K562 (cell line): ENCODE results near the gene TBX19. TPM values are rescaled to one million over a fixed set of nuclear protein-coding genes. Genes with fewer than 3 reads are reported as not detected.

Experiments used
- ATAC-seq: fragments of 200-7000 bp; cut with Tn5 transposase; 3 replicates; pipeline ENCODE4 v1.9.1; 2020; ENCODE audit warnings: moderate library complexity
- BruUV-seq: library from RNA; stranded (reverse); fragments of 400-500 nt; replicated peaks from 2 replicates; lab custom pipeline; 2021; lab: Mats Ljungman, UMichigan
- CTCF ChIA-PET: fragments of 300-600 bp; formaldehyde crosslinking; extraction: SDS; loops from one replicate; lab custom pipeline; 2021; ENCODE audit warnings: low intra/inter-chr PET ratio; lab: Yijun Ruan, JAX
- POLR2A ChIA-PET: fragments of 300-600, 350-650 bp; sonication (Branson Sonifier 250); formaldehyde crosslinking; extraction: SDS; loops from one replicate; lab custom pipeline; 2021; ENCODE audit warnings: antibody characterized with exemption, inconsistent platforms; lab: Yijun Ruan, JAX
- DNase-seq, 4 experiments: peaks; one replicate each; pipeline versions ENCODE4 v3.0.0 to v3.0.0-alpha.2; 2011 to 2018; ENCODE audit warnings: low spot score in 3 of 4, mixed read lengths in 3 of 4; ENCODE audit errors: extremely low read depth in 1 of 4
- FAIRE-seq: peaks from 2 replicates; lab custom pipeline; 2011; peaks lifted over from hg19 to GRCh38; lab: Jason Lieb, UNC
- H2AFZ ChIP-seq: 2 replicates; pipeline ENCODE4 v1.6.0; 2011; ENCODE audit warnings: low read depth, low read length, control low read depth, inconsistent platforms
- H3K27ac ChIP-seq: fragments of 200-600 bp; 3 replicates; pipeline ENCODE4 v1.8.0; 2011; ENCODE audit warnings: low read depth, mild to moderate bottlenecking, control low read depth, inconsistent platforms, low read length, moderate library complexity, mixed read lengths; ENCODE audit errors: extremely low read depth
- H3K27me3 ChIP-seq, 2 experiments: fragments of 300-600 bp in 1 of 2; 2 replicates in 1 of 2; 3 replicates in 1 of 2; pipeline versions ENCODE4 v1.6.0 to v1.8.0; 2011; ENCODE audit warnings: inconsistent platforms in 2 of 2, low read length in 2 of 2, mild to moderate bottlenecking in 1 of 2, mixed read lengths in 1 of 2, moderate library complexity in 1 of 2; ENCODE audit not compliant: control insufficient read depth in 2 of 2, insufficient read depth in 2 of 2
- H3K36me3 ChIP-seq: fragments of 300-600 bp; 3 replicates; pipeline ENCODE4 v1.8.0; 2011; ENCODE audit warnings: mild to moderate bottlenecking, low read length, inconsistent platforms; ENCODE audit not compliant: control insufficient read depth, insufficient read depth
- H3K4me1 ChIP-seq, 2 experiments: fragments of 200-600 bp in 1 of 2; replicated peaks in 1 of 2; 2 replicates in 1 of 2; 3 replicates in 1 of 2; pipeline versions ENCODE4 v1.5.1 to v1.8.0; 2011; ENCODE audit warnings: inconsistent platforms in 2 of 2, low read length in 2 of 2, mild to moderate bottlenecking in 1 of 2, mixed read lengths in 1 of 2, moderate library complexity in 1 of 2; ENCODE audit not compliant: control insufficient read depth in 2 of 2, insufficient read depth in 2 of 2
- H3K4me2 ChIP-seq: 2 replicates; pipeline ENCODE4 v1.6.1; 2011; ENCODE audit warnings: low read length, control low read depth, inconsistent platforms, mixed read lengths; ENCODE audit not compliant: insufficient read depth
- H3K4me3 ChIP-seq: fragments of 200-600 bp; sonication (generic), shearing (Covaris generic); 2 replicates; pipeline ENCODE4 v1.5.1; 2016; ENCODE audit warnings: control low read depth, inconsistent platforms
- H3K79me2 ChIP-seq: fragments of 200-600 bp; 3 replicates; pipeline ENCODE4 v1.8.0; 2011; ENCODE audit warnings: low read length, inconsistent platforms; ENCODE audit not compliant: control insufficient read depth, insufficient read depth
- H3K9ac ChIP-seq, 2 experiments: 2 replicates each; pipeline versions ENCODE4 v1.6.0 to v1.6.1; 2011; ENCODE audit warnings: low read depth in 2 of 2, low read length in 2 of 2, control low read depth in 1 of 2, inconsistent platforms in 1 of 2, mild to moderate bottlenecking in 1 of 2, mixed read lengths in 1 of 2; ENCODE audit not compliant: insufficient read depth in 1 of 2
- H3K9me1 ChIP-seq: one replicate; pipeline ENCODE4 v1.6.0; 2011; ENCODE audit warnings: inconsistent platforms, mild to moderate bottlenecking, low read length, moderate library complexity; ENCODE audit not compliant: control insufficient read depth, insufficient read depth
- H3K9me3 ChIP-seq: replicated peaks from 2 replicates; pipeline ENCODE4 v1.5.1; 2011; ENCODE audit warnings: low read depth, low read length, inconsistent platforms; ENCODE audit not compliant: control insufficient read depth, insufficient read depth
- H4K20me1 ChIP-seq: replicated peaks from 2 replicates; pipeline ENCODE4 v1.6.1; 2011; ENCODE audit warnings: low read length, inconsistent platforms, mixed read lengths; ENCODE audit not compliant: control insufficient read depth, insufficient read depth
- EP400 ChIP-seq: fragments of 450-650 bp; IDR thresholded peaks from 2 replicates; pipeline ENCODE4 v1.6.1; 2017; ENCODE audit warnings: antibody characterized with exemption, mild to moderate bottlenecking, moderate library complexity
- HOXB6 ChIP-seq: fragments of 250-450 bp; sonication (Bioruptor Pico); IDR thresholded peaks from 2 replicates; pipeline ENCODE4 v1.5.1; 2022; ENCODE audit warnings: mild to moderate bottlenecking, borderline replicate concordance
- MAFF ChIP-seq: IDR thresholded peaks from 2 replicates; pipeline ENCODE4 v1.6.1; 2012; ENCODE audit warnings: low read length, improper control_type of control experiment
- MTF1 ChIP-seq: fragments of 250-450 bp; sonication (Bioruptor Pico); IDR thresholded peaks from 2 replicates; pipeline ENCODE4 v1.9.0; 2021; ENCODE audit warnings: moderate library complexity, mild to moderate bottlenecking, inconsistent platforms, borderline replicate concordance
- MXI1 ChIP-seq: IDR thresholded peaks from 2 replicates; pipeline ENCODE4 v1.6.1; 2011; ENCODE audit warnings: low read depth, mild to moderate bottlenecking, improper control_type of control experiment, low read length
- PHTF2 ChIP-seq: fragments of 250-450 bp; sonication (Bioruptor Pico); IDR thresholded peaks from 2 replicates; pipeline ENCODE4 v1.5.0; 2021; ENCODE audit warnings: mild to moderate bottlenecking
- ZBTB1 ChIP-seq: sonication (generic); formaldehyde crosslinking; IDR thresholded peaks from 2 replicates; pipeline ENCODE4 v1.8.1; 2023; ENCODE audit warnings: missing genetic modification reagents, low read depth, mild to moderate bottlenecking, borderline replicate concordance
- ZNF146 ChIP-seq: IDR thresholded peaks from one replicate; pipeline ENCODE4 v1.6.1; 2018; ENCODE audit warnings: missing compliant biosample characterization; ENCODE audit not compliant: unreplicated experiment
- ZNF232 ChIP-seq: sonication (generic); formaldehyde crosslinking; IDR thresholded peaks from 2 replicates; pipeline ENCODE4 v1.8.0; 2022; ENCODE audit warnings: mild to moderate bottlenecking, missing genetic modification reagents
- ZNF518B ChIP-seq: fragments of 250-450 bp; sonication (Bioruptor Pico); IDR thresholded peaks from 2 replicates; pipeline ENCODE4 v1.5.0; 2021; ENCODE audit warnings: mild to moderate bottlenecking, moderate library complexity
- WGBS: fragments of 100-300 bp; shearing (Covaris generic); methylation state at CpG from one replicate; pipeline ENCODE4 v1.1.6; 2016; ENCODE audit warnings: low coverage, mixed read lengths; ENCODE audit not compliant: insufficient coverage; ENCODE audit errors: missing lambda C conversion rate; 5-methylcytosine and 5-hydroxymethylcytosine counted together
- in situ Hi-C: fragments of 300-500 bp; cut with MboI; formaldehyde crosslinking; loops from 4 replicates; pipeline ENCODE4 v1.15.0; 2018; ENCODE audit warnings: inconsistent platforms, mixed read lengths
- intact Hi-C: fragments of 100-400 bp; cut with micrococcal nuclease; formaldehyde crosslinking; loops from 2 replicates; pipeline ENCODE4 v1.14.2; 2022
- polyA plus RNA-seq, 8 experiments: library from polyadenylated mRNA; depleted of rRNA in 4 of 8; stranded (reverse) in 5 of 8; unstranded in 3 of 8; fragments of >200 nt; fragmentation: Nextera tagmentation in 2 of 8; fragmentation: Illumina TruSeq in 1 of 8; extraction: Ambion mirVana in 2 of 8; extraction: Trizol in 1 of 8; gene quantifications; 2 replicates each; pipeline versions ENCODE4 v1.2.1 to v1.2.3, GENCODE V29; 2011 to 2014; ENCODE audit warnings: inconsistent platforms in 1 of 8, missing spikeins in 1 of 8
- total RNA-seq, 7 experiments: library from RNA; depleted of rRNA in 6 of 7; stranded (reverse); fragments of >200 nt in 6 of 7; fragmentation: Illumina TruSeq in 2 of 7; extraction: Trizol in 2 of 7; gene quantifications; 2 replicates each; pipeline versions ENCODE4 v1.2.1 to v1.2.3, GENCODE V29; 2011 to 2021; ENCODE audit warnings: low replicate concordance in 1 of 7
- TF ChIP-seq, protein P1 (sequence below), 2 experiments: fragments of 450-650 bp; formaldehyde crosslinking in 1 of 2; IDR thresholded peaks; 2 replicates each; pipeline versions ENCODE4 v1.4.0 to v1.6.1; 2014 to 2020; ENCODE audit warnings: mild to moderate bottlenecking in 2 of 2, borderline replicate concordance in 1 of 2, low read depth in 1 of 2

The TBX19 gene
- total and polyA plus RNA-seq, 9 of the 15 experiments (the other 6 are each of a cell fraction or from before 2014, with no cell fraction given), result 0.32 to 3.1 (median 0.95) TPM

GRCh38 chr1:168273575-168273974 lies 7.1 kb upstream of the TBX19 start:
- DNase-seq (no peak), ATAC-seq (no peak), FAIRE-seq (no peak)
- H3K4me3 ChIP-seq, result no peak overlapping the region
- H3K27me3 ChIP-seq, result no peaks in the 10 kb centered on the region
- no peaks in the 10 kb centered on the region for H3K79me2 ChIP-seq
- no peaks in the 10 kb centered on the region for H3K9me1 ChIP-seq
- ChIA-PET POLR2A (no interaction called here), CTCF (no interaction called here)
- H4K20me1 ChIP-seq, result no peaks in the 10 kb centered on the region
- no peak overlapping the region for H3K27ac ChIP-seq
- BruUV-seq, result no TSS peak
- in situ Hi-C loops, result no loop called here
- H3K9me3 ChIP-seq, result no peaks in the 10 kb centered on the region
- no peak overlapping the region for H2AFZ ChIP-seq
- no peaks in the 10 kb centered on the region for H3K36me3 ChIP-seq
- no peak overlapping the region for H3K9ac ChIP-seq
- no peak overlapping the region for H3K4me2 ChIP-seq
- no peaks in the 10 kb centered on the region; a peak in 1 of 5 replicates for H3K4me1 ChIP-seq
- WGBS, result 33% methylated on average over 1 of the region's 1 CpG
- intact Hi-C loops, result no loop called here
- no peak for TF ChIP-seq HOXB6 (CRISPR knock-in tag)
- TF ChIP-seq, protein P1, sequence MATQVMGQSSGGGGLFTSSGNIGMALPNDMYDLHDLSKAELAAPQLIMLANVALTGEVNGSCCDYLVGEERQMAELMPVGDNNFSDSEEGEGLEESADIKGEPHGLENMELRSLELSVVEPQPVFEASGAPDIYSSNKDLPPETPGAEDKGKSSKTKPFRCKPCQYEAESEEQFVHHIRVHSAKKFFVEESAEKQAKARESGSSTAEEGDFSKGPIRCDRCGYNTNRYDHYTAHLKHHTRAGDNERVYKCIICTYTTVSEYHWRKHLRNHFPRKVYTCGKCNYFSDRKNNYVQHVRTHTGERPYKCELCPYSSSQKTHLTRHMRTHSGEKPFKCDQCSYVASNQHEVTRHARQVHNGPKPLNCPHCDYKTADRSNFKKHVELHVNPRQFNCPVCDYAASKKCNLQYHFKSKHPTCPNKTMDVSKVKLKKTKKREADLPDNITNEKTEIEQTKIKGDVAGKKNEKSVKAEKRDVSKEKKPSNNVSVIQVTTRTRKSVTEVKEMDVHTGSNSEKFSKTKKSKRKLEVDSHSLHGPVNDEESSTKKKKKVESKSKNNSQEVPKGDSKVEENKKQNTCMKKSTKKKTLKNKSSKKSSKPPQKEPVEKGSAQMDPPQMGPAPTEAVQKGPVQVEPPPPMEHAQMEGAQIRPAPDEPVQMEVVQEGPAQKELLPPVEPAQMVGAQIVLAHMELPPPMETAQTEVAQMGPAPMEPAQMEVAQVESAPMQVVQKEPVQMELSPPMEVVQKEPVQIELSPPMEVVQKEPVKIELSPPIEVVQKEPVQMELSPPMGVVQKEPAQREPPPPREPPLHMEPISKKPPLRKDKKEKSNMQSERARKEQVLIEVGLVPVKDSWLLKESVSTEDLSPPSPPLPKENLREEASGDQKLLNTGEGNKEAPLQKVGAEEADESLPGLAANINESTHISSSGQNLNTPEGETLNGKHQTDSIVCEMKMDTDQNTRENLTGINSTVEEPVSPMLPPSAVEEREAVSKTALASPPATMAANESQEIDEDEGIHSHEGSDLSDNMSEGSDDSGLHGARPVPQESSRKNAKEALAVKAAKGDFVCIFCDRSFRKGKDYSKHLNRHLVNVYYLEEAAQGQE (IDR thresholded peaks at IDR 0.05; ENCODE audit: borderline replicate concordance), result no peak
- TF ChIP-seq, protein P1 (CRISPR knock-in tag; IDR thresholded peaks at IDR 0.05; ENCODE audit: low read depth), result no peak
- TF ChIP-seq ZBTB1 (CRISPR knock-in tag), result no peak
- no peak for TF ChIP-seq MTF1 (CRISPR knock-in tag)
- TF ChIP-seq MAFF, result no peak
- TF ChIP-seq ZNF518B (CRISPR knock-in tag), result no peak
- TF ChIP-seq MXI1, result no peak
- TF ChIP-seq ZNF232 (CRISPR knock-in tag), result no peak
- no peak for TF ChIP-seq EP400
- no peak for TF ChIP-seq PHTF2 (CRISPR knock-in tag)
- no peak for TF ChIP-seq ZNF146 (CRISPR knock-in tag)
